ENCODE data around the gene AUNIP. TPM values are rescaled to one million over a fixed set of nuclear protein-coding genes. Genes with fewer than 3 reads are reported as not detected.

Gene AUNIP
- total RNA-seq, 1 donor from 2014 or later = 0.26 TPM

DNA sequence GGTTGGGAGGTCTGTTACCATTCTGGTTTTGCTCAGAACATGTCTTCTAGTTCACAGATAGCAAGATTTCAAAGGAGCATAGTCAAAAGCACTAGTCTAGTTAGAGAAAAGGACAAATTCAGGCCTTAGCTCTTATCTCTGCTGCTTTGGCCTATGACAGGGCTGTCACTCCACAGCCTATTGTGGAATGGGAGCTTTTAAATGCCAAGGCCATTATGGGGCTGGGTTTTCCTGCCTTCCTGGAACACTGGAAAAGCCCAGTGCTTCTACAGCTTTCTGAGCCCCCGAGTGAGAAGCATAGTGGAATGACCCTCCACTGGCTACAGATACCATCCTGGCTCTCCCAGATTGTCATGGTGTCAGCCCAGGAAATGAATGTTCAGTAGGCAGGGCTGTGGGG is 30.2 kb downstream of the AUNIP start:
- no peak for DNase-seq (ENCODE audit: low spot score)

DNA sequence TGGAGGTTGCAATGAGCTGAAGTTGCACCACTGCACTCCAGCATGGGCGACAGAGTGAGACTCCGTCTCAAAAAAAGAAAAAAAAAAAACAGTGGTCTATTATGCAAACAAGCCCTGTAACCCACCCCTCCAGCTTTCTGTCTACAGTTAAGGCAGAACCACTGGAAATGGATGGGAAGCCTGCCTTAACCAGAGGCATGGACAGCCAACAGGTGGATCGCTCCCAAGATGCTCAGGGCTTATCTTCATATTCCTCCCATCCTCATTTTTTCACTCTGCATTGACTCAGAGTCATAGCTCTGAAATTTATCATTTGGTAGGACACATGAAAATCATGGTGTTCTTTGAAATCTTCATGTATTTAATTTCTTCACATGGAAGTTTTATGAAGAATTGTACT is 30.8 kb downstream of the AUNIP start:
- no peak for DNase-seq (ENCODE audit: low spot score)

DNA sequence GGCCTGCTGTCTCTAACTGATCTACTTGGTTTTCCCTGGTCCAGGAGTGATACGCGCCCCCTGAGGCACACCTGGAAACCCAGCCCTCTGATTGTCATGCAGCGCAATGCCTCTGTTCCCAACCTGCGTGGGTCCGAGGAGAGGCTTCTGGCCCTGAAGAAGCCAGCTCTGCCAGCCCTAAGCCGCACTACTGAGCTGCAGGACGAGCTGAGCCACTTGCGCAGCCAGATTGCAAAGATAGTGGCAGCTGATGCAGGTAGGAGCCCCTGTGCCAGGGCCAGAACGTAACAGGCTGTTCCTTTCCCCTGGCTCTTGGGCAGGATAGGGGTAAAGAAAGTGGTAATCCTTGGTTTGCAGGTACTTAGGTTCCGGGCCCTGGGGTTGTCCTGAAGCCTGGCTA is 32.7 kb downstream of the AUNIP start:
- DNase-seq (ENCODE audit: low spot score) = no peak

DNA sequence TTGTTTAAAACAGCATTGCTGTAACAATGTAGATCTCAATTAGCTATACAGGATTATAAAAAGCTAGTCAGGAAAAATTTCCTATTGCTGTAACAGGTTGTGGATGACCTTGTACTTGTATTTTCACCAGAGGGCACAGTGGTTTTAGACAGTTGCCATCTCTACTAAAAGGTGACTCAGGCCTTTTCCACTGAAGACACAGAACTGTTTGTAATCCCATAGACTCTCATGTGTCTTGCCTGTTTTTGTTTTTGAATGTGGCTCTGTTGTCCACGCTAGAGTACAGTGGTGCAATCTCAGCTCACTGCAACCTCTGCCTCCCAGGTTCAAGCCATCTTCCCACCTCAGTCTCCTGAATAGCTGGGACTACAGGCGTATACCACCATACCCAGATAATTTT is 33.7 kb downstream of the AUNIP start:
- no peak for DNase-seq (ENCODE audit: low spot score)

DNA sequence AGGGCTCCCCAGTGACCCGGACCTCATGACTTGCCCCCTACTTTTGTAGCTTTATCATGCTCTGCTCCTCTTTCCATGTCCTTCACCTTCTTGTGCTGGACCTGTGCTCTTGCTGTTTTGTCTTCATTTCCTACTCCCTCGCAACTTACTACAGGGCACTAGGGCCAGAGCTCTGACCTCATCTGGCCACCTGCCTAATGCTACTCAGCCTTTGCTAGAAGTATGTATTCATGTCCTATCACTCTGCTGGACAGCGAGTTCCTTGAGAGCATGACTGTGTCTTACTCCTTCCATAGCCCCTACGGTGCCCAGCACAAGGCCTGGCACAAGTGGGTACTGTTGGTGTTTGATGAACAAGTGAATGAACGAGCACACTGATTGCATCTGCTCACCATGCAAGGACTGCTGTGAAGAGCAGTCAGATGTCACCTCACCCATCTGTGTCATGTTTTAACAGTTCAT is 37.6 kb downstream of the AUNIP start:
- DNase-seq (ENCODE audit: low spot score) = no peak

DNA sequence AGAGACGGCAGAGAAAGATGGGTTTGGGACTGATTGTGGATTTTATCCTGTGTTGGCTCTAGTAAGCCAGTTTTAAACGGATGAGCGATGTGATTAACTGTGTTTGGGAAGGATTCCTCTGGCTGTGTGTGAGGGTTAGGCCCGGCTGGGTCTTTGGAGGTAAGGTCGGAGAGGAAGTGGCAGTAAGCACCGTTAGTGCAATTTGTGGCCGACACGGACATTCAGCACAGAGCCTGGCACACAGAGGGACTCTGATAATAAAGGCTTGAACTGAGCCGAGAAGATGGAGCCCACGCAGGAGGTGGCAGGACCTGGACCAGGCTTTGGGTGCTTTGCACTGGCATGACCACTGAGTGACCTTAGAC is 38.2 kb downstream of the AUNIP start:
- DNase-seq (ENCODE audit: low spot score) = no peak

DNA sequence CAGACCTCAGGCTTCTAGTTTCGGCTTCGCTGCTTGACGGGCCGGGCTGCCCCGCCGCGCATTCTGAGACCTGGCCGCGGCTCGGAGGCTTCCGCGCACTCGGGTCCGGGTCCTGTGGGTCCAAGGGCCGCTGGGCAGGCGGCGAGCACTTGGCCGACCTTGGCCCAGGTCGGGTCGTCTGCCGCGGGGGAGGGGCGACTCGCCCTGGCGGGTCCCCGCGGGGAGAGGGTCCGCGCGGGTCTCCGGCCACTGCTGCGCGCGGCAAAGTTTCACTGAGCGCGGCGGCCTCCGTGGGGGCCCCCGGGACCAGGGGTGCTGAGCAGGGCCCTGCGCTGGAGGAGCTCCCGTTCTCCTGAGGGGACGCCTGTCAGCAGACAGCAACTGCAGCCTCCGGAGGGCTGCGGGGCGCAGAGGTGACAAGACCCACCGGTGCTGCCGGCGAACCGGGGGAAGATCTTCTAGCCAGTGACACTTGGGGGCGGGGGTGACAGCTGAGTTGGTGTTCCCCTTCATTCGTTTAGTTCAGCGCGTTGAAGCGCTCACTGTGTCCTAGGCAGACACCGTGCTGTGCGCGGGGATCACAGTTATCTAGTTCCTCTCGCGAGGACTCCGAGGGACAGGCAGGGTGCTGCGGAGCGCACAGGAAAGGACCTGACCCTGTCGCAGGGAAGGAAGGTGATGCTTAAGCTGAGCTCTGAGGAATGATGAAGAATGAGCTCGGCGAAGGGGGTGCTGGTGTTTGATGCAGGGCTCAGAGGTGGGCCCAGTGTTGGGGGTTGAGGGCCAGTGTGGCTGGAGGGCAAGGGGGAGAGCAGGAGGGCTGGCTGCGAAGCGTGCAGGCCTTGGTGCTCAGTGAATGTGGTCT is 38.8 kb downstream of the AUNIP start:
- peak; percentile 61 for DNase-seq (ENCODE audit: low spot score)

DNA sequence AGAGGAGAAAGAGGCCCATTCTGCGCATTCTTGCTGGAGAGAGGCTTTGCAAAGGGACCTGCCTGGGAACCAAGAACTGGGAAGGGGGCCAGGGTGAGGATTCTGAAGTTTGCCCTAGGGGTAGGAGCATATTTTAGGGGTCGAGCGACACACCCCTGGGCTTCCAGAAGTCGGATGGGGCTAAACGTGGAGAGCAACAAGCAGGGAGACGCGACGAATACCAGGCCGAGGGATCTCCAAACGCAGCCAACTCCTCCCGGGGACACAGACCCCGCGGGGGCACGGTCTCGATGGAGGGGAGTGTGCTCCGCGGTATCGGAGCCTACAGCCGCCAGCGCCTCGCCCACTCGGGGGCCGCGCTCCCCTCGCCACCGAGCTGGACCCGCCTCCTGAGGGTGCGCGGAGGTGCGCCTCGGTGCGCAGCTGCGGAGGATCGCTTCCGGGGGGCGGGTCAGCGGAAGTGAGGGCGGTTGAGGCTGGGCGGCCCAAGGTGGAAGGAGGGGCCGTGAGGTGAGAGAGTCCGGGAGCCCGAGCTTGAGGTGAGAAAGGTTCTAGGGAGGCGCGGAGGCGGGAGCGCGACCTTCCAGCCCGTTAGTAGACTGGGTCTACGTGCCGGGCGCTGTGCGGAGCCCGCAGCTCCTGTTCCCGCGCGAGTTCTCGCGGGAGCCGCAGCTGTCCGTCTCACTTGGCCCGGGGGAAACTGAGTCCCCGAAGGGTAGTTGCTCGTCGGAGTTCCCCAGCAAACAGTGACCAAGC is 39.6 kb downstream of the AUNIP start, which contains the start of gene MTFR1L:
MTFR1L (plus strand) TSS at position 464 of the 756 bp plus-strand sequence. CDS start 3,151 bp downstream, outside the sequence.
- peak; percentile 89 for DNase-seq (ENCODE audit: low spot score)

DNA sequence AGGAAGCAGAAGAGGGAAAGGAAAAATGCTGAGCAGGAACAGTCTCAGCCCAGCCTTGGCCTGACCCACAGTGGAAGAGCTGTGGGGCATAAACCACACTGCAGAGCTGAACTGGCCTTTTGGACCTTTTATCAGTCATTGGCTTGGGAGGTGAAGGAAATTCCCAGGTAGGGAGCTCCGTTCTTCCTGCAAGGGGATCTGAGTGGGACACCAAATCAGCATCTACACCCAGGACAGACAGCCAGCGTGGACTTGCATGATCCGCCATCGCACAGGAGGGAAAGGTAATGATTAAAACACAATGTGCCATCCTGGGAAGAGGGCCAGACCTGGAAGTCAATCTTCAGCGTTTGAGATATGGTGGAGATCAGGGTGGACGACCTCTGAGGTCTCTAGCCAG is 40.7 kb downstream of the AUNIP start:
- DNase-seq (ENCODE audit: low spot score) = no peak

DNA sequence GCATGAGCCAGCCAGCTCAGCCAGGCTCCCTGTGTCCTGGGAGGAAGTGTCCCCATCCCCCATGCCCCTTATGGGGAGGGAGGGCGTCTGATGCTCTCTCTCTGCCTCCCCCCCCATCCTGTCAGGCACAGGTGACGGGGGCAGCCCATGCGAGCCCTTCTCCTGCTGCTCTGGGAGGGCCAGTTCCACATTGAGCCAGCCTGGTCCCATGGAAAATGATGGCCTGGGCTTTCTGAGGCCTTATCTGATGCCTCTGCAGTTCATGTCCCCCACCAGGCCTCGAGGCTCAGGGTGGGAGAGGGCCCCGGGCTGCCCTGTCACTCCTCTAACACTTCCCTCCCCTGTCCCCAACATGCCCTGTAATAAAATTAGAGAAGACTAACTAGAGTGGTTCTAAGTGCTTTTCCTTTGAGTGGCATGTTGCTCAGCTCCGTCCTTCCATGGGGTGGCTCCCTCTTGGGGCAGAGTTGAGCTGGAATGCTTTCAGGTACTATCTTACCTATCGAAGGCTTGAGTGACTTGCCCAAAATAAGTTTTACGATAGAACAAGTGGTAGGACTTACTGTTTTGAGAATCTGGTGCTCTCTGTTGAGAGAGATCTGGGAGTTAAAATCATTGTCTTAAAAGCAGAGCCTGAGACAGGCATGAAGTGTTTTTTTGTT is 41.3 kb downstream of the AUNIP start:
- DNase-seq (ENCODE audit: low spot score) = no peak

DNA sequence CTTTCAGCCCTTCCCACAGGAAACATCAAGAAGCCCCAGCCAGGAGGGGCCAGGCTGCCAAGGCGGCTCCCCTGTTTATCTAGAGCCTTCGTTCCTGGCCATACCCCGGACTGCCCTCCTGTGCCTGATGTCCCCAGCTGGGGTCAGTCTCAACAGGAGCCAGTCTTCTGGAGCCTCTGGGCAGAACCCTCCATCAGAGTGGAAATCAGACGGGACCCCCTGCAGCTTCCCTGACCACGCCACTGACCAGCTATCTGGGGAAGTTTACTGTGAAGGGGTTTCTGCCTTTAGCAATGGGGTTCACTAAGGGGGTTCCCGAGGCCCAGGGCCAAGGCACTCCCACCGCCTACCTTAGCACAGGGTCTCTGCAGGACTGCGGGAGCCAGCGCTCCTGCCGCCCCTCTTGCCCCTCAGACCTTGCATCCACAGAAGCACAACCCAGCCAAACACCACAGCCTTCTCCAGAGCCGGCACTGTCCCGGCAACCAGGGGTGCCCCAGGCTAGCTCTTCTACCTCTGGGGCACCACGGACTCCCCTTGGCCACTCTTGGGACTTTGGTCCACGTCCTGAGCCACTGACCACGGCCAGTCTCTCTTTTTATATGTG is 43.0 kb downstream of the AUNIP start:
- no peak for DNase-seq (ENCODE audit: low spot score)

DNA sequence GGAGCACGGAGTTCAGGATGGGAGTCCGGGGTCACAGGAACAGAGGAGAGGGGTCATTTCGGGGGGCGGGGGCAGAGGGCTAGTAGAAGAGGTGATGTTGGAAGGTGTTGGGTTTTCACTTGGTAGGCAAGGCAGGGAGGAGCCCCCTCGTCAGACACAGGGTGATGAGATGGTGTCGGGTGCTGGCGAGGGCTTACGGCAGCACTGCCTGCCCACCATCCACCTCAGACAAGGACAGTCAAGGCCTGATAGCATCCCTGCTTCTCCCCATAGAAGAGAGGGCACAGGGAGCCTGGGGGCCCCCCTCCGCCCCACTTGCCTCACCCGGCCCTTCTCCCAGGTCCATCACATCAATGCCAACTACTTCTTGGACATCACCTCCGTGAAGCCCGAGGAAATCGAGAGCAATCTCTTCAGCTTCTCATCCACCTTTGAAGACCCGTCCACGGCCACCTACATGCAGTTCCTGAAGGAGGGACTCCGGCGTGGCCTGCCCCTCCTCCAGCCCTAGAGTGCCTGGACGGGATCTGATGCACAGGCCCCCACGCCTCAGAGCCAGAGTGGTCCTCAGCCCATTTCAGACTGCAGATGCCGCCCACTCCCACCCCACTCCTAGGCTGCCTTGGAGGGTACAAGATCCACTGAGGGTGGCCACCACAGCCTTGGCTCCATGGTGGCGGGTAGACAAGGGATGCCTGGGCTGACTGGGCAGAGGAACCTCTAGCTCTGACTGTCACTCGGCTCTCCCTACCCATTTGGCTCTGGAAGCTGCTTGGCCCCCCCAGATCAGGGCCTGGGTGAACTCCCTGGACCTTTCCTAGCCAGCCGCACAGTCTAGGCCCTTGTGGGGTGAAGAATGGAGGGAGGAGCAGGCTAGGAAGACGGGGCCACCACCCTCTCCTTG is 43.8 kb downstream of the AUNIP start:
- DNase-seq (ENCODE audit: low spot score) = no peak

DNA sequence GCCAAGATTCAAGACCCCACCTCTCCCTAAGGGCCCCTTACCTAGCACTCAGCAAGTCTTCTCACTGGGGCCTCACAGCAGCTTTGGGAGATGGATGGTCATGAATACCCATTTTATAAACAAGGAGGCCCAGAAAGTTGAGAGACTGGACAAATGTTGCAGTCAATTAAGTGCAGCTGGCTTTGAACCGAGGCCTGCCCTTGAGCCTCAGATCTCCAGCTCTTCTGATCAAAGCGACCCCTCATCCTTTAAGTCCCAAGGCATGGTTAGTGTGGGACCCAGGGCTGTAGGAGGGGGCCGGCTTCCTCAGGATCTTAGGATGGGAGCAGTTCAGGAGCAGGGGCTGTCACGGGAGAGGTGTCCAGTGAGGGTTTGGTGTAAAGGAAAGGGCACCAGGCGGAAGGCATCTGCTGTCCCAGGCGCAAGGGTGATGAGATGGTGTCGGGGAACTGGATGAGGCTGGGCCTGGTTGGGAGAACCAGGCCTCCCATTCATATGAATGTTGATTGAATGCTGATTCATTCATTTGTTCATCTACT is 44.6 kb downstream of the AUNIP start:
- no peak for DNase-seq (ENCODE audit: low spot score)

DNA sequence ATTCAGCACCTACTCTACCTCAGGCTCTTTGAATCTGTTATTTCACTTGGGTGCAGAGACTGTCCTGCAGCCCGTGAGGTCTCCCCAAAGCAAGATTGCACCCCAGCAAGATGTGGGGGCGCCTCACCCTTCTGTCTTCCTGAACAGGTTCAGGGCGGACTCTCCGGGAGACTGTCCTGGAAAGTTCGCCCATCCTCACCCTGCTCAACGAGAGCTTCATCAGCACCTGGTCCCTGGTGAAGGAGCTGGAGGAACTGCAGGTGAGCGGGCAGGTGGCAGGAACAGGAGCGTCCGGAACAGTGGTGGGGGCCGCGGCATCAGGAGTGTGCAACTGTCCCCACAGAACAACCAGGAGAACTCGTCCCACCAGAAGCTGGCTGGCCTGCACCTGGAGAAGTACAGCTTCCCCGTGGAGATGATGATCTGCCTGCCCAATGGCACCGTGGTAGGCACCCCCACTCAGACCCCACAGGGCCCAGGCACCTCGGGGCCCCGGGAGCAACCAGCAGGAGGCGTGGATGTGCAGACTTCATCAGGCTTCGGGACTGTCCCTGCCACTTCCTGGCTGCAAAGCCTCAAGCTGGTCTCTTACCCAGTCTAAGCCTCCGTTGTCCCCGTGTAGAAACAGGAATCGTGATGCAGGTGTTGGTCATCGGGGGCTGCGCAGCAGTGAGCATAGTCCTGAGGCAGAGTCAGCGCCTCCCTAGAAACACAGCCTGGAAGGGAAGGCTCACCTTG is 45.4 kb downstream of the AUNIP start:
- no peak for DNase-seq (ENCODE audit: low spot score)

DNA sequence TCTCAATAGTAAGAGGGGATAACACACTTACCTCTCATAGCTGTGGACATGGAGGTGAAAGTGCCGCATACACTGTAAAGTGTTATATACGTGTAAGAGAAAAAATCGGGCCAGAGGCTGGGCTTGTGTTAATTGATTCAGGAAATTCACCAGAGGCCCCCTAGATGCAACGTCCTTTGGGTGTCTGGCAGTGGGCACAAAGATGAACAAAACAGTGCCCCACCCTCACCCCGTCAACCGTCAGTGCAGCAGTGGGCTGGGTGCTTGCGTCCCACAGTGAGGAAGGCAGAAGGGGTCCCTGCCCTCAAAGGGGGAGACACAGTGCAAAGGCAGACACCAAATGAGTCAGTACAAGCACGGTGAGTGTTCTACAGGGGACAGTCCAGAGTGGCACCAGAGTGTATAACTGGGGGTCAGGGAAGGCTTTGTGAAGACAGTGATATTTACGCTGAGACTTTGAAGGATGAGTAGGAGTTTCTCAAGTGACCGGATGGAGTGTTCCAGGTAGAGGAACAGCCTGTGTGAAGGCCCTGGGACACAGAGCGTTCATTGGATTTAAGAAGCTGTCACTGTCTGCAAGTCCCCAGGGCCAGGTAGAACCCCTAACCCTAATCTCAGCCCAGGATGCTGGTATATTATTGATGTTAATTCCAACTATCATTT is 46.1 kb downstream of the AUNIP start:
- DNase-seq (ENCODE audit: low spot score) = no peak

DNA sequence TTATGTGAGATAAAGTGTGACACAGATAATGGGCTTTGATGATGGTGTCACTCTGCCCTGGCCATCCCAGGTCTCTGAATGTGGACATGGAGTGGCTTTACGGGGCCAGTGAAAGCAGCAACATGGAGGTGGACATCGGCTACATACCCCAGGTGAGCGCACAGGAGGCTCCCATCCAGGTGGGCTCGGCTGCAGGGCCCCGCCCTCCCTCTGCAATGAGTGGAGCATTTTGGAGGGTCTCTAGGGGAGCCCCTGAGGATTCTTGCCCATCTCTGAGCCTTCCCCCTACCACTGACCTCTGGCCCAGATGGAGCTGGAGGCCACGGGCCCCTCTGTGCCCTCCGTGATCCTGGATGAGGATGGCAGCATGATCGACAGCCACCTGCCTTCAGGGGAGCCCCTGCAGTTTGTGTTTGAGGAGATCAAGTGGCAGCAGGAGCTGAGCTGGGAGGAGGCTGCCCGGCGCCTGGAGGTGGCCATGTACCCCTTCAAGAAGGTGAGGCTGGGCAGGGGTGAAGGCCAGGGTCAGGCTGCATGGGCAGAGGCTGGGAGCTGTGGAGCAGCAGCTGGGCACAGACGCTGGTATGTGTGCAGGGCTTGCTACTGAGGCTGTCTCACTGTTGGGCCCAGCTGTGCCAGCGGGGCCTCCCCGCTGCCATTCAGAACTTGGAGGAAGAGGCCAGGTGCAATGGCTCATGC is 47.7 kb downstream of the AUNIP start:
- no peak for DNase-seq (ENCODE audit: low spot score)

DNA sequence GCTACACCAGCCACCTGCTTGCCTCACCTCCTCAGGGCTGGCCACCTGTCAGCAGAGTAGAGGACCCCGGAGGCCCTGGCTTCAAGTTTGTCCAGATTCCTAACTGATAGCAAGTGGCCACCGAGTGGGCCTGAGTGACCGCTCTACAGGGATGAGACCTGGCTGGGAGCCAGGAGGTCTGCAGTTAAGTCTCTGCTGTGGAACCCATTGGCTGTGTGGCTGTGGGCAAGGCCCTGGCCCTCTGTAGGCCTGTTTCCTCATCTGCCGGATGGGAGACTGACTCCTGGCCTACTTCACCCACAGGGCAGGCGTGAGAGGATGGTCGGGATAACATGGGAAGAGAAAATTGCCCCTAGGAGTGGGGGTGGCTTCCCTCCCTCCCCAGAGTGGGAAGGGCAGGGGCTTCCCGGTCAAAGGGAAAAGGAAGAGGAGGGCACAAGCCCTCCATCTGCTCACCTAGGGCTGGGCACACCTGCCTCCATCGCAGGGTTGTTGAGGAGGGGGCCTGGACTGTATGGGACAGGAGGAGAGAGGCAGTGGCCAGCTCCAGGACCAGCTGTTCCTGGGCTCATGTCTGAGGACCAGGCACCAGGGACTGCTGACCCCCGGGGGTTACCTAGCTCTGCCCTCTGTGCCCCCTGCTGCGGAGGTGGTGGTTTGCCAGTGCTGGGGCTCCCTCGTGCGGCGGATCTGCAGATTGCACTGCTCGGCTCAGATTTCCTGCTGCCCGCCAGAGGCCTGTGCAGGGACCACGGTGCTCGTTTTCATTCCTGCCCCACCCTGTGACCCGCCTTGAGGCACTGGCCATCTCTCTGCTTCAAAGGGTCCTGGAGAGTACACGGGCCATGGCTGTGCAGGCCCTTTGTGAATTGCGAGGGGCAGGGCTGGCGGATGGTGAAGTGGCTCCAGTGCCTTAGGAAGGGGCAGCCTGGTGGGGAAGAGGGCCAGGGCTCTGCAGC is 48.6 kb downstream of the AUNIP start:
- peak; percentile 68 for DNase-seq (ENCODE audit: low spot score)

DNA sequence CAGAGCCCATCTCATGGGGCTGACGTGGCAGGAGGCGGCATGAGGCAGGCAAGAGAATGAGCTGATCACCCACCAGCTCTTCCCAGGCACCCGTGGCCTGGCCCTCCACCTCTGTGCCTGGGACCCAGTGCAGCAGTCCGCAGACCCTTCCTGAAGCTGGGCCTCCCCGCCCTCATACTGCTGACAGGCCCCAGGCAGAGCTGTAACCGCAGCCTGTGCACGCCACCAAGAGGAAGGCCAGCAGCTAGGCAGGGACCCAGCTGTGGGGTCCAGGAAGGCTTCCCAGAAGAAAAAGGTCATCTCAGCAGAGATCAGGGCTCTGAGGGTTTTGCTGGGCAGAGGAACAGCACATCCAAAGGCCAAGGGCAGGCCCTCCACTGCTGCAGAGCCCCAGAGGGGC is 49.3 kb downstream of the AUNIP start:
- DNase-seq (ENCODE audit: low spot score) = no peak
